Measurements from ENCODE around the gene CLCN3. TPM values are rescaled to one million over a fixed set of nuclear protein-coding genes. Genes with fewer than 3 reads are reported as not detected.

The CLCN3 gene
- total and polyA plus RNA-seq, 9 of the 15 experiments (the other 6 are each of a cell fraction or from before 2014, with no cell fraction given): 12.7 to 60.6 (median 38.5) TPM

DNA sequence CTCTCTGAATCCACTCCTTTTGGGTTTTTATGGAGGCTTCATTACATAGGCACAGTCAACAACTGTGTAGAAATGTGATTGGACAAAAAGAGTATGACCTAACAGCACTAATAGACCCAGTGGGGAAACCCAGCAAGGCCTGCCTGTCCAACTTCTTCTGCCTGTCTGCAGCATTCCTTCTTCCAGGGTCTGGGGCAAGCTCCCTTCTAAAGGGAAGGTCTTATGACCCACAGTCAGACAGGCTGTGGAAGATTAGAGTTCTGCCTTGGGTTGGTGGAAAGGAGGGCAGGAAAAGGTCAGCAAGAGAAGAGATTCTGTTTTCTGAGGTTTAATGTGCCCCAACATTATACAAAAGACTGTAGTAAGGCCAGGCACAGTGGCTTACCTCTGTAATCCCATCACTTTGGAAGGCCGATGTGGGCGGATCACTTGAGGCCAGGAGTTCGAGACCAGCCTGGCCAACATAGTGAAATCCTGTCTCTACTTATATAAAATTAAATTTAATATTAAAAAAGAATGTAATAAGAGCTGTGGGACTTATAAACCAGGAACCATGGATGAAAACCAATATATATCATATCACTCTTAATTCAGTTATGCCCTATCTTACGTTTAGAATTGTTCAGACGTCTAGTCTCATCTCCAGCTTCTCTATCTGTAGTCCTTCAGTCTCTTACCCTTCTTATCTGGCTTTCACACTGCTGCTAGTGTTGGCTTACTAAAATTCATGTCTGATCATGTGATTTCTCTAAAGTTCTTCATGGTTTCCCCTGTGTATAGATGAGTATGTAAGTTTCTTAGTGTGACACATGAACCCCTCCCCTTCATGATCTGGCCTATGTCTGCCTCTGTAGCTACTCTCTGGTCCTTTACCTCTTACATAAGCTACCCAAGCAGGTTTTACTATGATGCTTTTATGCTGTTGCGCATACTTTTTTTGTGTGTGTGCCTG, 6.2 kb downstream of the CLCN3 start (continued):
- TF ChIP-seq ZBTB40 (IDR thresholded peaks at IDR 0.05) (no peak), ZBTB40 (CRISPR knock-in tag; IDR thresholded peaks at IDR 0.05) (no peak), RFX7 (CRISPR knock-in tag; IDR thresholded peaks at IDR 0.05) (no peak), BRCA1 (IDR thresholded peaks at IDR 0.05) (no peak), BRCA1 (CRISPR knock-in tag; IDR thresholded peaks at IDR 0.05) (no peak), NFIX (CRISPR knock-in tag; IDR thresholded peaks at IDR 0.05; ENCODE audit: low read depth) (no peak), SP2 (IDR thresholded peaks at IDR 0.05; ENCODE audit: extremely low read depth, low read depth, low read length, poor library complexity, severe bottlenecking) (no peak), CXXC5 (CRISPR knock-in tag; IDR thresholded peaks at IDR 0.05) (peak; percentile 34; the same call in 1 of the 2 replicates), GATA2 (CRISPR knock-in tag; IDR thresholded peaks at IDR 0.05) (peak; percentile 75), NEUROD1 (IDR thresholded peaks at IDR 0.05; ENCODE audit: borderline replicate concordance, low read depth, low read length, partially characterized antibody) (peak; percentile 52), EGR1 (conservative IDR thresholded peaks at IDR 0.05) (peak; percentile 58), CLOCK (CRISPR knock-in tag; IDR thresholded peaks at IDR 0.05; ENCODE audit: borderline replicate concordance) (no peak), RB1 (IDR thresholded peaks at IDR 0.05; ENCODE audit: low read depth) (no peak), GABPB1 (CRISPR knock-in tag; IDR thresholded peaks at IDR 0.05) (no peak)
- TF ChIP-seq, protein P1, sequence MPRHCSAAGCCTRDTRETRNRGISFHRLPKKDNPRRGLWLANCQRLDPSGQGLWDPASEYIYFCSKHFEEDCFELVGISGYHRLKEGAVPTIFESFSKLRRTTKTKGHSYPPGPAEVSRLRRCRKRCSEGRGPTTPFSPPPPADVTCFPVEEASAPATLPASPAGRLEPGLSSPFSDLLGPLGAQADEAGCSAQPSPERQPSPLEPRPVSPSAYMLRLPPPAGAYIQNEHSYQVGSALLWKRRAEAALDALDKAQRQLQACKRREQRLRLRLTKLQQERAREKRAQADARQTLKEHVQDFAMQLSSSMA (CRISPR knock-in tag; IDR thresholded peaks at IDR 0.05): no peak

All from K562 (cell line).